HG03575 (cell line): Measurements from ENCODE around the gene MGAT5B.

Experiments
- ATAC-seq: cut with Tn5 transposase; IDR thresholded peaks from one replicate; pipeline ENCODE4 v1.9.1; 2021; ENCODE audit not compliant: unreplicated experiment, insufficient number of reproducible peaks, low FRiP score; ENCODE audit errors: extremely low read depth

The MGAT5B gene

GRCh38 chr17:76917829-76918228, 49.6 kb downstream of the MGAT5B start:
- no peak for ATAC-seq

DNA sequence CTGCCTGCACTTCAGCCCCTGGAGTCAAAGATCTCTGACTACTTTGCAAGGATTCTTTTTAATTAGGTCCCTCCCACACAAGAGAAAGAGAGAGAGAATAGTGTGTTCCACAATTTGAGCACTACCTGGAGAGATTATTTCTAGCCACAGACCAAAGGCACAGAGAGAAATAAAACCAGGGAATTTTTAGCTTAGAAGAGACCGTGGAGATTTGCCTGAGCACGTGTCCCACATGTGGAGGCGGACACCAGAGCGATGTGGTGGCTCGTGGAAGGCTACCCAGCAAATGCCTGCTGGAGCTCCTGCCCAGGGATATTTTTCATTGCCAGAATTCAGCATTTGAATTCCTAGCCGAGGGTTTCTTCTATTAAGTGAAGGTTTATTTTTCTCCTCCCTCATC, 50.6 kb downstream of the MGAT5B start:
- no peak for ATAC-seq

DNA sequence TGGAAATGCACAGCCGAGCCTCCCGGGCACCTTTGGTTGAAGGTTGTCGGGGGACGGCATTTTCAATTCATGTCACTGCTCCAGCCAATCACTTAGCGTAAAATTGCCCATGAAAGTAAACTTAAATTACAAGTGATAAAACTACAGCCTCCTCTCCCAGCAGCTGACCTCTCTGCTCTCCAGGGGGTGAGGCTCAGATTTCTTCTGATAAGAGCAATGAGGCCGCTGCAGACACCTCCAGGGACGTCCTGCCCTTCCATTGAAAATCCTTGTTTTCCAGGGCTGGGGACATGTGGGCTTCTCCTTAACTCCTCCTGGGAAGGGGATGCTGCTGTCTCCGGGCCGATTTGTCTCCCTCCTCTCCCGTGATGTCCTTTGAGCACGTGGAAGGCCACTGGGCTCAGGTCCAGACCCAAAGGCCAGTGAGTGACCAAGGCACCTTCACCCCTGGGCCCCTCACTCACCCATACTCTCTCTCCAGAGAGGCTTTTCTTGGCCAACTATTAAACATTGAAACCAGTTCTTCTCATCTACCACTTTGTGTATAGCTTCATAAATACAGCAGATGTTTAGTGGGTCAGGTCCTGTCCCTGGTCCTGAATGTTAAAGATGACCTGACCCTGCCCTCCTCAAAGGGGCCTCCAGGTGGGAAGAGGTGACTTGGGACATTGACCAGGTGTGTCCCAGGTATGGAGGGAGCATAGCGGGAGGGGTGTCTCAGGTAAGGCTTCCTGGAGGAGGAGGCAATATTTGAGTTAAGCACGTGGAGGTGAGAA, 52.3 kb downstream of the MGAT5B start:
- no peak for ATAC-seq

- no peak for ATAC-seq
Measured at GRCh38 chr17:76921340-76922036, 53.3 kb downstream of the MGAT5B start.

DNA sequence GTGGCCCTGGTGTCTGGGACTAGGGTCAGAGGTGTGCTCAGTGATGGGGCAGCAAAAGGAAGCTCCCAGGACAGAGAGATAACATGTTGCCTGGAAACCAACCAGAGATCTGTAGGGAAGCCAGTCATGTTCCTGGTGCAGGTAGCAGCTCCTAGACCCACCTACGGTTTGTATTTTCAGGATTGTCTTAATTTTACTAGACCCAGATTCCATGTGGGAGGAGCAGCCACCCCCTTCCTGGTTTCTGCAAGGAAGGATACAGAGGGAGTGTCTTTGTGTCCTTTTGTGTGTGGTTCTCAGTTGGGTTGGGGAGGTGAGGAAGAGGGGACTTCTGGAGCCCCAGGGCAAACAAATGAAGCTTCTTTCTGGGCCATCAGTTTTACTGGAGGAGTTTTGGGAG, 53.9 kb downstream of the MGAT5B start:
- ATAC-seq = no peak

- ATAC-seq = no peak
Measured at GRCh38 chr17:76922967-76923366, 54.8 kb downstream of the MGAT5B start.

DNA sequence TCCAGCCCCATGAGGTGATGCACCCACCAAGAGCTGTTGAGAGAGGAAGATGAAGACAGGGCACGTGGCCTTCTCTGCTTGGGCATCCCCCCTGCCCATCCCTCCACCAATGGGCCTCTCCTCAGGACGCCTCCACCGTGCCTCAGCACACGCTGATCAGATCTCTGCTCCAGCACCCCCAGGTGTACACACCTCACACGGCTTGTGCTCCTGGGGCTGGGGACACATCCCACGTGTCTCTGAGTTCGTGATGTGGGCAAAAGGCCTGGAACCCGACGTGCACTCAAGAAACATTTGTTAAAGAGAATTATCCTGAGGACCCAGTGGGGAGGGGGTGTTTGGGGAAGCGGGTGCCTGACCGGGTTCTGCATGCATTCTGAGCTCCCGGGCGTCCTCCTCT, 55.3 kb downstream of the MGAT5B start:
- ATAC-seq = no peak

GRCh38 chr17:76924345-76925342, 56.4 kb downstream of the MGAT5B start:
- no peak for ATAC-seq

DNA sequence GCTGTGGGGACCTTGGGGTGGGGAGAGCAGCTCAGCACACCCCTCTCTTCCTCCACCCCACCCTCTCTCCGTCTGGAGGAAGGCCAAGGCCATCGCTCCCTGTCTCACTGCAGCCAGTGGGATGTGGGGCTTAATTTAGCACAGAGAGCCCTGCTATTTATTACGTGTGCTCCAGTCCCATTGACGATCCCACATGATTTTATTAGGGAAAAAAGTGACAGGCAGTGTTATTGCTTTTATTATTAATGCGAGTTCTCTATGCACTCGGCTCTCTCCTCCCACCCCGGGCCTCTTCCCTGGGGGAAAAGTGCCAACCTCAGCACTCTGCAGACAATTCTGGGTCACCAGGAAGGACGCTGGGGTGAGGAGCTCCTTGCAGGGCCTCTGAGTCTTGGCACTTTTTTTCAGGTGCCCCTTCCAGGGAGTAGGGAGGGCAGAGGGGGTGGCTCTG, 57.3 kb downstream of the MGAT5B start:
- ATAC-seq = no peak

- no peak for ATAC-seq
Measured at GRCh38 chr17:76926237-76926866, 58.1 kb downstream of the MGAT5B start.

GRCh38 chr17:76927577-76927976, 59.4 kb downstream of the MGAT5B start:
- no peak for ATAC-seq

DNA sequence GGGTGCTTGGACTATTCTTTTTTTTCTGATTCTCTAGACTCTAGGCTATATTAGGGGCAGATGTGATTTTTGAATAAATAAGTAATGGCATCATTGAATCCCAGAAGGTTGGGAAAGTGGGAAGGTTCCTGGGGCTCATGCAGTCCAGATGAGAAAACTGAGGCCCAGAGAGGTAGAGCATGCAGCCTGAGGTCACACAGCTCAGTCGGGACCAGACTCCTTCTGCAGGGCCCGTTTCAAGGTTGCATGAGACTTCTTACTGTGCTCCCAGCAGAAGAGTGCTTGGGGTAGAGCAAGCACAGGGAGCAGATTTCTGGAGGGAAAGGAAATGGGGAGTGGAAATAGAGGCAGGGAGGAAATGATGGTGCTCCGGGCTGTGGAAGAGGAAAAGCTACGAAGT, 59.8 kb downstream of the MGAT5B start:
- no peak for ATAC-seq

GRCh38 chr17:76929148-76929547, 60.9 kb downstream of the MGAT5B start:
- ATAC-seq = no peak

DNA sequence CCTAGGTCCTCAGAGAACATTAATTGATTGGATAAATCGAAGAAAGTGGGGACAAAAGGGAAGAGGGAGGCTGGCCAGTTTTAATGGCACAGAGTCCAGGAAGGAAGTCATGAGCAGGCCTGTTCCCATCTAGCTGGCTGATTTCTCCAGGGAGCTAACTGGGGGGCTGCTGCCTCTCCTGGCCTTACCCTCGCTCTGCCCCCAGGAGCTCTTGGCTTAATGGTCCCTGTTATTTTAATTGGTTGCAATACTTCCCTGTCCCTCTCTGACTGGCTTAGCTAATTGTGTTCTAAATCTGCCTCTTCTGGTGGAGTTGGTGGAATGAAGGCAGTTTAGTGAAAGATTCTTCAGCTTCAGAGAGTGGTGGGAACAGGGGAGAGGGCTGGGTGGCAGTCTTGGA, 61.4 kb downstream of the MGAT5B start:
- ATAC-seq = no peak

GRCh38 chr17:76930107-76930506, 61.9 kb downstream of the MGAT5B start:
- no peak for ATAC-seq

DNA sequence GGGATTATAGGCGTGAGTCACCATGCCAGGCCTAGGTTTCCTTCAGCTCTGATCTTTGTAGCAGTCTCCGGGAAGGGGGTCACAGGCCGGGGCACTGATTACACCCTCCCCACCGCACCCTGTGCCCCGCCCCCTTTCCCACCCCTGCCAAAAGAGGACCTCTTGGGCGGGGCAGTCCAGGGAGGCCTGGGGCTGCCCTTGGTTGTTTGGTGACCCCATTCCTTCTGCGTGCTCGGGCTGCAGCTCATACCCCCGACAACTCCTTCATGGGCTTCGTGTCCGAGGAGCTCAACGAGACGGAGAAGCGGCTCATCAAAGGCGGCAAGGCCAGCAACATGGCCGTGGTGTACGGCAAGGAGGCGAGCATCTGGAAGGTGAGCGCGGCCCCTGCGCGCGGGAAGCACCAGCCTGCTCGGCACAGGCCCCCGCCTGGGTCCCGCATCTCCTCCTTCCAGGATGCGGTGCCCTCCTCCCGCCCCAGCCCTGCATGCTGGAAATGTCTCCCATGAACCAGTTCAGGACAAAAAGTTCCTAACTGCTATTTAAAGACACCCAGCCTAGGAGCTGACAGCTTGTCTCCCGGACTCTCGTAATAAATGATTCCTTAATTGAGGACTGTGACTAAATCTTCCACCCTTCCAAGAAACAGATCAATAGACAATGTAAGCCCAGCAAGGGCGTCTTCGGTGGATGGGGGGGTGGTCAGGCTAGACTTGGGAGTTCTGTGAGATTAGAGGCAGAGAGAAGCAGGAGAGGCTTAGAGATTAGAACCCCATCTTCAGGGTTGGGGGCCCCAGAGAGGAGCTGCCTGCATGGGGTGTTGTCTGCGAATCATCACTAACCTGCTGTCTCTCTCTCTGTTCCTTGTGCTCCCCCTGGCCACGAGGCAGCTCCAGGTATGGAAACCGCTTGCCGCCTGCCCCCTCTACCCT, 64.5 kb downstream of the MGAT5B start:
- no peak for ATAC-seq

DNA sequence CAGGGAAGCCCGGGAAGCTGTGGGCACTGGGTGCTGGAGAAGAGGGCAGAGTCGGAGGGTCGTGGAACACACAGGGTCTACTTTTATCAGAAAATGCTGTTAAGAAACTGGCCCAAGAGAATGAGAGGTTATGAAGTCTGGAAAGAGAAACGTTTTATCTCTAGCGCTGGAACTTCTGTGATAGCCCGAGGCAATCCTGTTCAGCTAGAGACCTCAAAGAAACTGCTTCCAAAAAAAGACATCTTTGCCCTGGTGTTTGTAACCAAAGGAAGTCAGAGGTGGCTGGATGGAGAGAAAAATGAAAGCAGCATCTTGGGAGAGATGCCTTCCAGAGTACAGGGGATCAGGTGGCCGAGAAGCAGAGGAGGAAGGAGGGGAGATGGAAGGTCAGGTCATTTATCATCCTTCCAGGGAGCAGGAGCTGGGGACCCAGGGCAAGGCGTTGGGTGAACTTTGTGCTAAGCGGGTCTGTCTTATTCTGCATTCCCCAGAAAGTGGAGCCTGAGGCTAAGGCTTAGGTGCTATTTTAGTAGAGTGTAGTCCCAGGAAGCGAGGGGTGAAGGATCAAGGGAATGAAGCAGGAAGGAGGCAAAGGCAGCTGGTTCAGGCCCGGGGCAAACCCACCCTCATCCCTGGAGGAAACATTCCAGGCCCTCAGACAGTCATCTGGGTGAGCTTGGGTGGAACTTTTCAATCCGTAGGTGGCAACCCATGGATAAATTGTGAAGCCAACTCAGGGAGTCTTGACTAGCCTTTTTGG, 66.5 kb downstream of the MGAT5B start:
- ATAC-seq = no peak
